Measurements from ENCODE around the gene PAX9.
"Not testable (repeated sequence)": the region's sequence is repeated elsewhere in the genome, so short reads cannot be mapped to it uniquely, and the experiment has no call there.

The PAX9 gene

DNA sequence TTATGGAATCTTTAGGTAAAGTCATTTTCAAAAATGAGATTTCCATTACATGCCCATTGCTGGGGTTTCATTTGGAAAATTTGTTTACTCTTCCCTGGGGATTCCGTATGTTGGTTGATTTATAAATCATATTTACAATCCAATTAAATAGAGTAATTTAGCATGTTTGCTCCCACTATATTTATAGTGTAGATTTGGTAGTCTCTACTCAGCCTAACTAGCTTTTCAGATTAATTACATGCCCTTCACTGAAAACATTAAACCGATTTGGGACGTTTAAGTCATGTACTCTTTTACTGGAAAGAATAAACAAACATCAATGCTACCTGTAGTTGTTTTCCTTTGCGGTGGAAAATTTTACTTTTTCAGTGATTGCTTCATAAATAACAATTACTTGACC is 10.4 kb downstream of the PAX9 start:
- DNase-seq (ENCODE audit: low read depth): no peak

DNA sequence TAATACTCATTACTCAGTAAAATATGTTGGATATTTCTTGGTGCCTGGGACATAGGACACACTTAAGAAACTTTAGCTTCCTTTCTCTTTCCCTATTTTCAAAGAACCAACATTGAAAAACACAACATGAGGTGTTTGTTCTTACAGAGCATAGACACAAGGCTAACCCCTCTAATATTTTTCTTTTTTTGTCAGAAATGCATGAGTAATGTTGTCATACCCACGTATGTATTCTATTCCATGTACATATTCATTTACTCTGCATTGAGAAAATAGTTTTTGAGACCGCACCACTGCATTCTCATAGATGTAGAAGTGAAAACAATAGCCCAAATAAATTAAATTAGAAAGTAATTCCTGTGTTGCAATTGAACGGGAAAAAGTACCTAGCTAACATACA is 13.0 kb downstream of the PAX9 start:
- no peak for DNase-seq (ENCODE audit: low read depth)

- no peak for DNase-seq (ENCODE audit: low read depth)
These were observed 13.9 kb downstream of the PAX9 start for GRCh38 chr14:36675581-36675980.

GRCh38 chr14:36676236-36676635 is 14.6 kb downstream of the PAX9 start:
- no peak for DNase-seq (ENCODE audit: low read depth)

DNA sequence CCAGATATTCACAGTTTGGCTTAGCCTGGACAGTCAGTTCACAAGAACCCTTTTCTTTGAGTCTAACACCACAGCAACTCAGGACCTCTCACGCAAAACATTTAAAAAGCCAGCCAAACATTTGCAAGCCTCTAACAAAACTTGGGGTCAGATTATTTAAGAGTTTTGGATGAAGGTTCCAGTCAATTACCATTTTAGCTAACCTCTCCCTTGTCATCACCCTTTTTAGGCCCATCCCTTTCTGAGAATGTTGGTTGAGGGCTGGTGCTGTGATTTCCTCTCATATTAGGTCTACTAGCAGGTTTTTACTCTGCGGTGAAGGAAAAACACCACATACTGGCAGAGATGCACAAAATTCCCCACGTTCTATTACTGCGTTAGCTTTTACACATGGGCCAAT is 20.7 kb downstream of the PAX9 start:
- no peak for DNase-seq (ENCODE audit: low read depth)

GRCh38 chr14:36683083-36683724 is 21.5 kb downstream of the PAX9 start:
- DNase-seq (ENCODE audit: low read depth): no peak

- DNase-seq (ENCODE audit: low read depth): no peak
These were observed 23.3 kb downstream of the PAX9 start for GRCh38 chr14:36684946-36685345.

DNA sequence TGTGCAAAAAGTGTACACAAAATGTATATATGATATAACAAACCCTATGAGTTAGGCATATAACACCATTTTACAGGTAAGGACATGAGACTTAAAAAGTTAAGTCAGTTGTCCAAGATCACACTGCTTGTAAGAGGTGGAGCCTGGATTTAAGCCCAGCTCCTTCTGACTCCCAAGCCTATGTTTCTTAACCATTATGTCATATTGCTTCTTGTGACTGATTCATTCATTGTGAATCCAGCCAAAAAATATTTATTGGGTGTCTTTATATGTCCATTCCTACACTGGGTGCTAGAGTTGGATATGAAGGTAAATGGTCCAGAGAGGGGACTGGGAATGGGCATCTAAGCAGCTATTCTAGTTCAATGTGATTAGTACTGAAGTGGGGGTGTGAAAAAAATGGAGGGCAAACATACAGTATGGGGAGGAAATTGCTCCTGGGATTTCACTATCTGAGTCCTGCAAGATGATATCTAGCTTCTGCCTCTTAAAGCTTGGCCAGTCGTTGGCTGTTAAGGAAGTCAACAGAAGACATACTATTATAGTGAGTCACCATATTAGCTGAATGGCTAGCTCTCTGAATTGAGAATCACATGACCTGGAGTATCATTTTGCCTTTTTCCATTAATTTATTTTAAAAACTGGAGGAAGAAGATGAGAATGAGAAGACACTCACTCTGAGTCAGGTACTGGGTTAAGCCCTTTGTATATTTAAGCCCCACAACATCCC is 28.8 kb downstream of the PAX9 start:
- no peak for DNase-seq (ENCODE audit: low read depth)

DNA sequence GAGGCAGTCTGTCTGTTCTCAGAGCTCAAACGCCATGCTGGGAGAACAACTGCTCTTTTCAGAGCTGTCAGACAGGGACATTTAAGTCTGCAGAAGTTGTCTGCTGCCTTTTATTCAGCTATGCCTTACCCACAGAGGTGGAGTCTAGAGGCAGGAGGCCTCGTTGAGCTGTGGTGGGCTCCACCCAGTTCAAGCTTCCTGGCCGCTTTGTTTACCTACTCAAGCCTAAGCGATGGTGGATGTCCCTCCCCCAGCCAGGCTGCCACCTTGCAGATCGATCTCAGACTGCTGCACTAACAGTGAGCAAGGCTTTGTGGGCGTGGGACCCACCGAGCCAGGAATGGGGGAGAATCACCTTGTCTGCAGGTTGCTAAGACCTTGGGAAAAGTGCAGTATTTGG is 37.8 kb downstream of the PAX9 start:
- DNase-seq (ENCODE audit: low read depth): not testable (repeated sequence)

- no peak for DNase-seq (ENCODE audit: low read depth)
These were observed 39.0 kb downstream of the PAX9 start for GRCh38 chr14:36700651-36701050.

- DNase-seq (ENCODE audit: low read depth): no peak
These were observed 39.5 kb downstream of the PAX9 start for GRCh38 chr14:36701132-36701531.

DNA sequence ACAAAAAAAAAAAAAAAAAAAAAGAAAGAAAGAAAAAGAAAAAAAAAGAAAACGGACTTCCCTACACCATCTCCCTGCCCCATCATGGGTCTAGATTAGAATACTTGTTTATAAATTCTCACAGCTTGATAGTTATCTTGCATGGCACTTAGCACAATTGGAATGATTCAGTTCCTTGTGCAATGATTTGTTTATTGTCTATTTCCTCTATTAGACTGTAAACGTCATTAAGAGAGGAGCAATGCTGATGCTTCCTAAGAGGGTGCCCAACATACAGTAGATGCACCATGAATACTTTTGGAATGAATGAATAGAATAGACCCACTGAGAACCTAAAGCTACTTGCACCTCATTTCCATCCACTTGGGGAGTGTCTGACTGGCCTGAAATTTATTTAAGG is 40.8 kb downstream of the PAX9 start:
- no peak for DNase-seq (ENCODE audit: low read depth)

GRCh38 chr14:36707570-36707969 is 45.9 kb downstream of the PAX9 start:
- no peak for DNase-seq (ENCODE audit: low read depth)

DNA sequence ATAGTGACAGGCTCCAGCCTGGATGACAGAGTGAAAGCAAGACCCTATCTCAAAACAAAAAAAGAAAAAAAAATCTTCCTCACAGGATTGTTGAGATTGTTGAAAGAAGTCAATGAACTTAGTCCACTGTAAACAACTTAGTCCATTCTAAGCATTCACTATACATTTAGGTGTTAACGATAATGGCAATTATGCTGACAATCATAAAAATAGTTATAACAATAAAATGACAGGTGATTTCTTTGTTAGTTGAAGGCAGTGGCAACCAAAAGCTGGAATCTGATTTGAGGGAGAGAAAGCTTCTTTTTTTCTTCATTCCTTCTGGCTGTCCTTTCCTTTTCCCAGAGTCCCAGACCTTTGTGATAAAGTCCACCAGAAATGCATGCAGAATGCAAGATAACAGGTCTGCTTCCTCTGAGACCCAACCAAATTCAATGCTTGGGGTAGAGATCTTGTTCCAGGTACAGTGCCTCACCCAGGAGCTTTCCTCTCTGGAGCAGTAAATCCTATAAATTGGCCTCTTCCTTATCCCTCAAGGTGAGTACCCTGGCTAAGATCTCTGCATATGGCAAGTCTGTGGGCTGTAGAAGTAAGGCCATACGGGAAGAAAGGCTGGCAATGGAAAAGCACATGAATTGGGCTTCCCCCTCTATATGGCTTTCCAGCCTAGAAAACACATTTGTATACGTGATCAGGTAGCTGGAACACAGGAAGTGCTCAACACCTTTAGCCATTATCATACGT is 52.5 kb downstream of the PAX9 start:
- DNase-seq (ENCODE audit: low read depth): no peak

GRCh38 chr14:36716614-36717184 is 55.0 kb downstream of the PAX9 start:
- no peak for DNase-seq (ENCODE audit: low read depth)

DNA sequence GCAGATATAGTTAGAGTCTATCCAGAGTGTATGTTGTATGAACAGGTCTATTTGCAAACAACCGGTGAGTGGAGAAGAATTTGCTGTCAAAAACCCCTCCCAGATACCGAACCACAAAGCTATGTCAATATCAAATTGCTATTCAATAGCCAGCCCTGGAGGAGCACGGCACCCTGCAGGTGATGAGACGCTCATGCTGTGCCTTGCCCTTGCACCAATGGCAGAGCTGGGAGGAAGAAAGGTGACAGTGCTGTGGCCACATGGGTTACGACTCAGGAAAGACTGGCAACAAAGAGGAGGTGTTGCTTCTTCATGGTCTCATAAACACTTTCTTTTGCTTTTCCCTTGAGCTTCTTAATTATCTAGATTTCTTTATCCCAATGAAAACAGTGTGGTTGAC is 55.7 kb downstream of the PAX9 start:
- DNase-seq (ENCODE audit: low read depth): no peak

DNA sequence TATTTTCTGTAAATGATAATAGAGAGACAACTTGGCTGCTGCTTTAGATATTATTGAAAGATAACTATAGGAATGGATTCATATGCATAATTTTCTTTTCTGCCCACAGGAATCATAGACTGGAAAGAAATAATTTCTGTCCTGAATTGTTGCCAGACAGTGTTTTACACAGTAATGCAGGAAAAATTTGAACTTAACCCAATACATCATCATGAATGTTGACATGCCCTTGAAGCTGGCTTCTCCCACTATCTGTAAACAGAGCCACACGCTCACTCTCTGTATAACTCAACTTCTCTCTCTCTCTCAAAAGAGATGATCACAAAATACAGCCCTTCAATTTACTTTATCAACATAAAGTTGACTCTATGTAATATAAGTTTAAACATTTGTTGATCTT is 56.6 kb downstream of the PAX9 start:
- no peak for DNase-seq (ENCODE audit: low read depth)

DNA sequence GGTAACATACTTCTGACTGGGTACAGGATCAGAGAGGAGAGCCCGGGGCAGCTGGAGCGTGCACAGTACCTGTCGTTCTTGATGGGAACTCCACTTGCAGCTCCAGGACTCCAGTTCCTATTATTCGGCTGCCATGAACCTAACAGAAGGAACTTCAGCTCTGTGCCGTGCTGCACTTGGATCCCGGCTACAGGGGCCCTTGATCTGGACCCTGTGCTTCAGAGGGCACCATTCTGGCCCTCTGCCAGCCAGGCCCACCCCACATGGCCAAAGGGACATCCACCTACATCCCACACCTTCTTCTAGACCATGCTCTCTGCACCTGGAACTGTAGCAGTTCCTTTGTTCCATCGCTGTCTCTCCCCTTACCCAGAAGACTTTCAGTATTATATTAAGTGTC is 58.2 kb downstream of the PAX9 start:
- DNase-seq (ENCODE audit: low read depth): no peak

GRCh38 chr14:36720657-36721056 is 59.0 kb downstream of the PAX9 start:
- no peak for DNase-seq (ENCODE audit: low read depth)

GRCh38 chr14:36721877-36722276 is 60.2 kb downstream of the PAX9 start:
- DNase-seq (ENCODE audit: low read depth): no peak

DNA sequence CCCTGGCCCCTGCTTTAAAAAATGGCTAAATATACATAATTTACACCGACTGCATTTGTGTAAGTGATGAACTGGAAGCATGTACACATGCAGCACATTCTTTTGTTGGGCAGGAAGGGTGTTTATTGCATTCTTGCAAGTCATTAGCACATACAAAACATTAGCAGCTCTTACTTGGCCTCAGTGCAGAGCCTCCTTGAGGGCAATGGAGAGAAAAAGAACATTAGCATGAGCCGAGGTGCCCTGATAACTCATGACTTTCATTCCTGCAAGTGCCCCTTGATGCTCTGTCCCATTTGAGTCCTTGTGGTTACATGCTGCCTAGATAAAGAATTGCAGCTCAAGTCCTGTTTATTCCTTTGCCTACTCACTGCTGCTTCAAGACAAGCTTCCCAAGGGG is 61.9 kb downstream of the PAX9 start:
- no peak for DNase-seq (ENCODE audit: low read depth)

DNA sequence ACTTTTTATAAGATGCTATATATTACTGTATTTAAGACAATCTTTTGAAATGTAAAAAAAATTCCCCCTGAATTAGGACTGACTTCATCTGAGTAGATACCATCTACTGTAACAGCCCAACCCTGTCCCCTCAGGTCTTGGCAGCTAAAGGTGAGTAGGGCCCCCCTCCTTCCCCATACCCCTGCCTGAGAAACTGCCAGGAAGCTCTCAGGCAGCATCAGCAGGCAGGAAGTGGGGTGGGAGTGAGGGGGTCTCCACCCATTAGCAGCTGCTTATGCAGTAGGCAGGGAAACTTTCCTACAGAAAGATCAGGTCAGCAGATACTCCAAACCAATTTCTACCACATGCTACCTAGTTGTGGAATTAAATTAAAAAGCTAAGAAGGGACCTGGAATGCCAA is 62.5 kb downstream of the PAX9 start:
- DNase-seq (ENCODE audit: low read depth): no peak

GRCh38 chr14:36726128-36726527 is 64.5 kb downstream of the PAX9 start:
- DNase-seq (ENCODE audit: low read depth): no peak

Measured in activated gamma-delta T cell treated with anti-CD3 and anti-CD28 coated beads, Interleukin-2, amount 50 U/mL, for 16 hours (primary cell).